Breast epithelium (tissue), 3 donors: ENCODE measurements around the gene F12.

Experiments used
- POLR2A ChIP-seq: fragments of 450-650 bp; IDR thresholded peaks from one replicate; pipeline ENCODE4 v1.6.1; 2016; ENCODE audit warnings: antibody characterized with exemption, mild to moderate bottlenecking, moderate library complexity
- POLR2AphosphoS5 ChIP-seq, 3 donors: sonication (generic); formaldehyde crosslinking; IDR thresholded peaks; one replicate each; pipeline ENCODE4 v1.6.1; 2017; ENCODE audit warnings: antibody characterized with exemption in 3 of 3
- TF ChIP-seq, protein P1 (sequence below), 3 donors: fragments of 450-650 bp; IDR thresholded peaks; one replicate each; pipeline ENCODE4 v1.5.1; 2016 to 2017; ENCODE audit warnings: antibody characterized with exemption in 3 of 3, mild to moderate bottlenecking in 3 of 3, moderate library complexity in 3 of 3

DNA sequence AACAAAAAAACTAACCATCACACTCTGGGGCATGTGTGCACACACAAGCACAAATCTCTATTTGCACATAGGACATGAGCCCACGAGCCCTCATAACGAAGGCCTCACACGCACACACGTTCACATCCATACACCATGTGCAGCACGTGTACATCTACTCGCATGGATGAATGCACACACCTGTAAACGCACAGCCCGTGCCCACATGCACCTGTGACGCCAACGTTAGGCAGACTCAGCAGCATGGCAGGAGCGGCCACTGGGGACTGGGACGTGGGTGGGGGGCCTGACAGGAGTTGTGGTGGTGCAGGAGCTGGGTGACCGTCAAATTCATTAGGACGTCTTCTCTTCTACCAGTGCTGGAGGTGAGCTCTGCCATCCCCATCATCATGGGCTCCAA, 22.0 kb downstream of the F12 start:
- TF ChIP-seq, protein P1, sequence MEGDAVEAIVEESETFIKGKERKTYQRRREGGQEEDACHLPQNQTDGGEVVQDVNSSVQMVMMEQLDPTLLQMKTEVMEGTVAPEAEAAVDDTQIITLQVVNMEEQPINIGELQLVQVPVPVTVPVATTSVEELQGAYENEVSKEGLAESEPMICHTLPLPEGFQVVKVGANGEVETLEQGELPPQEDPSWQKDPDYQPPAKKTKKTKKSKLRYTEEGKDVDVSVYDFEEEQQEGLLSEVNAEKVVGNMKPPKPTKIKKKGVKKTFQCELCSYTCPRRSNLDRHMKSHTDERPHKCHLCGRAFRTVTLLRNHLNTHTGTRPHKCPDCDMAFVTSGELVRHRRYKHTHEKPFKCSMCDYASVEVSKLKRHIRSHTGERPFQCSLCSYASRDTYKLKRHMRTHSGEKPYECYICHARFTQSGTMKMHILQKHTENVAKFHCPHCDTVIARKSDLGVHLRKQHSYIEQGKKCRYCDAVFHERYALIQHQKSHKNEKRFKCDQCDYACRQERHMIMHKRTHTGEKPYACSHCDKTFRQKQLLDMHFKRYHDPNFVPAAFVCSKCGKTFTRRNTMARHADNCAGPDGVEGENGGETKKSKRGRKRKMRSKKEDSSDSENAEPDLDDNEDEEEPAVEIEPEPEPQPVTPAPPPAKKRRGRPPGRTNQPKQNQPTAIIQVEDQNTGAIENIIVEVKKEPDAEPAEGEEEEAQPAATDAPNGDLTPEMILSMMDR (IDR thresholded peaks at IDR 0.05) = no peak
- TF ChIP-seq POLR2A = no peak
- no peak for TF ChIP-seq POLR2AphosphoS5 (IDR thresholded peaks at IDR 0.05)
